ENCODE results near the gene KRT85.

The KRT85 gene

DNA sequence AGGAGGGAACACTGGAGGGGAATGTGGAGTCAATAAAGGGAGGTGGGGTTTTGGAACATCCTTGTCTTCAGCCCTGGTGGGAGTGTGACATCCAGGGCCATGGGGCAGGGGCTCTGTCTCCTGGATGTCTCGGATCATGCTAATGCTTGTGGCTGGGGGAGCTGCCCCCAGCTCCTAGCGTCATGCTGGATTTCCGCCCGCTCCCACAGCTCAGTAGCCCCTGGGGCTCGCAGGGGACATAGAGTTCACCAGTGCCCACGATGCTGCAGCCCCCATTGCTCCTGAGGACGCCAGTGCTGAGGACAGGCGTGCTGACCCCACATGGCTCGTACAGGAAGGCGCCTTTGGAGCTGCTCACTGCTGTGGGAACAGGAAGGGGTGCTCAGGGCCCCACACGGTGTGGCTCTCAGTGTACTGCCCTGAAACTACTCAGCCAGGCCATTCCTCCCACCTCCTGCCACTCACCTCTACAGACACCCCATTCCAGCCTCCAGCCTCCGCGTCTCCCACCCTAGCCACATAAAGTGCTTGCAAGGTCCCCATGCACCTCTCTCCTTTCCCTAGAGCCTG is 27.6 kb upstream of the KRT85 start:
- FAIRE-seq, result no peak

DNA sequence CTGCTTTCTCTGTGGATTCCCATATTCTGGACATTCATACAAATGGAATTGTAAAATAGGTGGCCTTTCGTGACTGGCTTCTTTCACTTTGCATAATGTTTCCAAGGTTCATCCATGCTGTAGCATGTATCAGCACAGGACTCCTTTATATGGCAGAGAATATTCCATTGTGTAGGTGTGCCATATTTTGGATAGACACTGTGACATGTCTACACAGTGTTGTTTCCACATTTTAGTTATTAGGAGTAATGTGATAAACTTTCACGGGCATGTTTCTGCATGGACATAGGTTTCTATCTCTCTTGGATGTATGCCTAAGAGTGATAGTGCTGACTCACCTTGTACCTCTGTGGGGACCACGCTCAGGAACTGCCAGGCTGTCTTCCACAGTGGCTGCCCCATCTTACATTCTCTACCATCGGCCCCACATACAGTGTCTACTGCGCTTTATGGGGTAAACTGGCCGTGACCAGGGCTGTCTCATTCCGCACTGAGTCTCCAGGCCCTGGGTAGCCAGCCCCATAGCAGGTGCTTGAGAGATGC is 25.3 kb upstream of the KRT85 start:
- FAIRE-seq, result no peak

DNA sequence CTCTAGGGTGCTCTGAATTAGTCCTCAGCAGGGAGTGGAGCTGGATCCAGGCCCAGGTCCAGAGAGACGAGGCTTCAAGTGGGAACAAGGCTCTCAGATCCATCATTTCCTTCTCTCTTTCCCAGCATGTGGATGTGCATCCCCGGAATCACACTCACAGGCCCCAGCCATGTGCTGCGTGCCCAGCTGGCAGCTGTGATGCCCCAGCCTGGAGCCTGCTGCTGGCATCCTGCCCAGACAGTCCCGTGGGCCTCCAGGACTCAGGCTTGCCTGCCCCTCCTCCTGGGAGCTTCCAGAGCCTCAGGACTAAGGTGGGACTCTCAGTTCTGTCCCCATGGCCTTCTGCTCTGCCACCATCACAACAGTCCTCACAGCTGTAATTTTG is 24.3 kb upstream of the KRT85 start:
- FAIRE-seq, result no peak

DNA sequence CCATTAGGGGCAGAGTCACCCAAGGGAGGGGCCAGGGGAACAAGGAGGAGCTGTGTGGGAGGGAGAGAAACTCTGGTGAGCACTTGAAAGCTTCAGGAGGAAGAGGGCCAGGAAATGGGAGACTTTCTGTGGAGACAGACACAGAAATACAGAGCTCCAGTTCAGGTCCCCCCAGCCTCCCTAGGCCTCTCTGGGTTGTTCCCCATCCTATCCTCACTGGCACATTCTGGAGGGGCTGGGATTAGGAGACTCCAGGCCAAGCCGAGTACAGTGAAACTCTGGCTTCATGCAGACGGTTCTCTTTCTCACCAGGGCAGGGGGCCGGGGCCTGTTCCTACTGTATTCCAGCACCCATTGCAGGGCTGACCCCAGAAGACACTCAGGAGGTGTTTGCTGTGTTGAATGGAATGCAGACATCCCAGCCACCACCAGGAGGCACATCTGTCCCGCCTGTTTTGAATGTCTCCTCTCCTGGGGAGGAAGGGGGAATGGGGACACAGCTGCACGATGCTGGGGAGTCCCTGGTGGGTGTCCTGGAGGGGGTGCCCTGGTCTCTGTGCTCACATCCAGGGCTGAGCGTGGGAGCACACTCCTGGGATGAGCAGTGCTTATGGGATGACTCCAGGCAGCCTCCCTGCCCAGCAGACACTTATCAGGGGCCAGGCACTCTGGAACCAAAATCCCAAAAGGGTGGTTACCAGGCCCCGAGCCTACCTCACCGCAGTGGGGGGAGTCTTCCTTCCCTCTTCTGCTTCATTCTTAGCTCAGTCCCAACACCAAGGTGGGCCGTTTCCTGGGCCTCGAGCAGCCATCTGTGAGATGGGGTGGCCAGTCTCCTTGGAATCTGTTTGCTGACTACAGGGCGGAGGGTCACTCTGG is 23.7 kb upstream of the KRT85 start:
- FAIRE-seq, result no peak

DNA sequence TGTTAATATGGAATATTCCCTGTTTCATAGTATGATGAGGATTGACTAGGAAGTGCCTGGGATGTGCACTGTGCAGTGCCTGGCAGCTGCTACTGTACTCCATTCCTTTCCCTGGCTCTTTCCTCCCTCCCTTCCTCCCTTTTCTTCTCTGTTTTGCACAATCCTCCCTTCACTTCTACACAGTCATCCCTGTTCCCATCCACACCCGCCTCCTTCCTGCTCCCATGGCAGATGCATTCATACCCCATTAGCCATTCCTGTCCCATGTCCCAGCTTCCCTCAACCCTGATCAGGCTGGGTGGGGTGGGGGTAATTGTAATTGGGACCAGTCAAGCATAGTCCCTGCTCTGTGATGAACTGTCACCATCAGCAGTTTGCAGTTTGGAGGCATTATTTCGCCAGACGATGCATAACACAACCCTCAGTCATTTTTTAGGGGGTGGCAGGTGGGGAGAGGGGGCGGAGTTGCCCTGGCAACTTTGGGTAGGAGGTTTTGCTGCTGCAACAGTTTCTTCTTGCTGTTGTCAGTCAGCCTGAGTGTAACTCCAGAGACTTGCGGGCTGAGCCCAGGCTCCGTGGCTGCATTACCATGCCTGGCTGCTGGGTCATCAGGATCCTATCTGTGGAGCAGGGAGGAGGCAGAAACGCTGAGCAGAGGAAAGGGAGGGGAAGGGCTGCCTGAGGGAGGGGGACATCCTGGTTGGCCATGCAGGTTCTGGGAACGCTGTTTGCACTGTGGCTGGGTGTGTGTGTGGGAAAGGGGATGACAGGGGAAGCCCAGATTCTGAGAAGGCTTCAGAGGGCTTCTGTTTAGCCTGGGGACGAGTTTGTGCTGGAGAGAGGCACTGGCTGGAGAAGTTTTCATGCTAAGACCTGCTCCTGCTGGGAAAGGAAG is 22.3 kb upstream of the KRT85 start:
- FAIRE-seq, result no peak

DNA sequence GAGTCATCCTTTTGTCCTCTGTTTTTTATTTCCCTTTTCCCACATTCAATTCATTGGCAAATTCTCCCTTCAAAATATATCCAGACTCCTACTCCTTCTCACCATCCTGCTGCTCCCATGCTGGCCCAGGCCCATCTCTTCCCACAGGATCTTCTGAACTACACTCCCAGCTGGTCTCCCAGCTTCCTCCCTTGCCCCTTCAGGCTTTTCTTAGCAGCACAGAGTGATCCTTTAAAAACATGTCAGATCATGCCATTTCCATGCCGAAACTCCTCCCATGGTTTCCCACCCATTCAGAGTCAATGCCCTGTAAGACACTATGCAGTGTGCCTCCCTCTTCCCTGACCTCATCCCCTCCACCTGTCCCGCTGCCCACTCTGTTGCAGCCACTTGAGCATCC is 20.6 kb upstream of the KRT85 start:
- no peak for FAIRE-seq

DNA sequence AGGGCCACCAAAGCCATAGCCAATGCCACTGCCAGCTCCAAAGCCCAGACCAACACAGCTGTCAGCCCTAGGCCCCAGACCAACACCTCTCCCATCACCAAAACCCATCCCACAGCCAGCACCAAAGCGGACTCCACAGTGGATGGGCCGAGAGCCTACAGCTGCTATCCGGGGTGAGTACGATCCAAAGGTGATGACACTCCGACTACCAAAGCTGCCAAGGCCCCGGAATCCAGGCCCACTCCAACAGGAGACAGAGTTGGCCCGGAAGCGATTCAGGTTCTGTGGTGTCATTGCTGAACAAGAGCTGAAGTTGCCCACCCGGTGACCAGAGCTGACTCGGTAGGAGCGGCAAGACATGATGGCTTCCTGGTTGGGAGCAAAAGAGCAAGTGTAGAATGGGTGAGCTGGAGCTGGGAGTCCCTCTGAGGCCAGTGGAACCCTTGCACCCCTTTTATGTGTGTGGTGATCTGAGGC is 18.0 kb upstream of the KRT85 start, which contains the start of gene KRT84:
KRT84 (minus strand) TSS at position 427 of the 477 bp plus-strand sequence; CDS start at position 360, 67 bp downstream.
- no peak for FAIRE-seq

DNA sequence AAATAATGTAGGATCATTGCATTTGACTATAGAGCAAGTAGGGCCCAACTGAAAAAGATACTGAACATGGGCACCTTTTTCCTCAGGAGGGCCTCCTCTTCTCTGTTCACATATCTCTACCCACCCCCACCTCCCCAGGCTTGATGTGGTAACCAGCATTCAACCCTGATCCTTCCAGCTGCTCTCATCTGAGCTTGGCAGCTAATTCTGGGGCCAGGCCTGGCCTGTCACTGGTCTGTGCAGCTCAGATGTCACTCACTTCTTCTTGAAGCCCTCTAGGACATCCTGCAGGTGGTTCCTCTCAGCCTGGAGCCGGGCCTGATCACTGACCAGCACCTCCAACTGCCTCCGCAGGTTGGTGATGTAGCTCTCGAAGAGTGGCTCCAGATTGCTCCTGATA is 16.1 kb upstream of the KRT85 start:
- FAIRE-seq, result no peak

DNA sequence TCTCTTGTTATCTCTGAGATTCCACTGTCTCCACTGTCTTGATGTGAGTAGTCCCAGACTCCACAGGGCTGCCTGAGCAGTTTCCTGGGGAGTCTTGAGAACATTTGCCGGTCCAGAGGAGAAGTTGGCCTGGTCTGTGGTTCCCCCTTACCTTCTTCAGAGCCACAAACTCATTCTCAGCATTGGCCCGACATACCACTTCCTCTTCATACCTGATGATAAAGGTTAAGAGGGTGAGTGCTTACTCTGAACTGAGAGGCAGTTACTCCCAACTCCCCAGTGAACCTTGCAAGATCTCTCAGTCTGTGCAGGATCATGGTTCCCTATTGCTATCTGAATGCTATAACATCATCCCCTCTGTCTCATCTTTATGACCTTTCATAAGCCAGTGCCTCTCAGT is 15.6 kb upstream of the KRT85 start:
- no peak for FAIRE-seq

DNA sequence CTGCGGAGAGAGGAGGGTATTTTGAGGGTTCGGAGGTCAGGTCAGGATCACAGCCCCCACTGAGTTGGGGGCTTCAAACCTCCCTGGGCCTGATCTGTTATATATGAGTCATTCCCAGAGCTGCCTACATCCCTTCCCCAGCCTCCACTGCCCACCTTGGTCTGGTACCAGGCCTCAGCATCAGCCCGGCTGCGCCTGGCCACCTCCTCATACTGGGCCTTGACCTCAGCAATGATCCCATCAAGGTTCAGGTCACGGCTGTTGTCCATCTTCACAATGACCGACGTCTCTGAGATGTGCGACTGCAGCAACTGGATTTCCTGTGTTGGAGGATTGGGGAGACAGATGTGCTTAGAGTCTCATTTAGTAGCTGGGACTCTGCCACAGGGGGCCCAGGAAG is 13.9 kb upstream of the KRT85 start:
- FAIRE-seq, result no peak

DNA sequence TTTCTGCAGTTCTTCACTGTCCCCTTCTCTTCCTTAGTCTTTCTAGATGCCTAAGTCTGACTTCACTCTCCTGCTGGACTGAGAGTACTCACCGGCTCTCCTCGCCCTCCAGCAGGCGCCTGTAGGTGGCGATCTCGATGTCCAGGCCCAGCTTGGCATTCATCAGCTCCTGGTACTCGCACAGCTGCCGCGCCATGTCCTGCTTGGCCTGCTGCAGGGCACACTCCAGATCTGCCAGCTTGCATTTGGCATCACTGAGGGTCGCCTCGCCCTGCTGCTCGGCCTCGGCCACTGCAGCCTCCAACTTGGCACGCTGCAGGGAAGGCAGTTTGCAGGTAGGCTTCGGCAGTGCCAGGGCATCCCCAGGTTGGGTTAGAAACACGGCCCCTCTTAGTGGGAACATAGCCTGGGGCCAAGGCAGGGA is 13.0 kb upstream of the KRT85 start:
- FAIRE-seq, result no peak

DNA sequence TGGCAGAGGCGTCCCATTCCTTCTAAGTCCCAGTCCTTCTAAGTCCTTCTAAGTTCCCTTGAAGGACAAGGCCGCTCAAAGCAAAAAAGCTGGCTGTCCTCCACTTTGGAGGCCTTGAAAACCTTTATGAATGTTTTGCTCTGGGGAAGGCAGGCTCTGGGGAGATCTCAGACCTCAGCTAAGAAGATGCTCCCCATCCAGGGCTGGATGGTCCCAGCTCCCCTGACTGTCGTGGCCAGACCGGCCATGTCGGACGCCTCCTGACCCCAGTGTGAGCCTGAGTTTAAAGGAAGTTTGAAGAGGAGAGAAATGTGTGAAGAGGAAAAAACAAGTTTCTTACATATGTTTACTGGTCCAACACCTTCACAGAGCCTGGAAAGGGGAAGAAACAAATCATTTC is 12.3 kb upstream of the KRT85 start:
- FAIRE-seq, result no peak

DNA sequence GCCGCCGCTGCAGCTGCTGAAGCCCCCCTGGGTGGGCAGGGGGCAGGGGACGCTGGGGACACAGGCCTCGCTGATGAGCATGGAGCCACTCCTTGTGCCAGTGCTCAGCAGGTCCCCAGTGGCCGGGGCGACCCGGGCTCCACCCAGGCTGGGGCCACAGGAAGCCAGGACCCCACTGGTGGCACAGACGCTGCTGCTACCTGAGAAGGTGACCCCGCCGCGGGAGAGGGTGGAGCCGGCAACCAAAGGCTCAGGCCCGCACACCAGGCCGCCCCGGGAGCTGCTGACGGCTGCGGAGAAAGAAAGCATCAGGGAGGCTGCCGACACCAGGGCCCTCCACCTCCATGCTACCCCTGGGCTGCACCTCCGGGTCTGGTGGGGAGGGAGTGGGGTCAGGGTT is 10.8 kb upstream of the KRT85 start:
- FAIRE-seq, result no peak

DNA sequence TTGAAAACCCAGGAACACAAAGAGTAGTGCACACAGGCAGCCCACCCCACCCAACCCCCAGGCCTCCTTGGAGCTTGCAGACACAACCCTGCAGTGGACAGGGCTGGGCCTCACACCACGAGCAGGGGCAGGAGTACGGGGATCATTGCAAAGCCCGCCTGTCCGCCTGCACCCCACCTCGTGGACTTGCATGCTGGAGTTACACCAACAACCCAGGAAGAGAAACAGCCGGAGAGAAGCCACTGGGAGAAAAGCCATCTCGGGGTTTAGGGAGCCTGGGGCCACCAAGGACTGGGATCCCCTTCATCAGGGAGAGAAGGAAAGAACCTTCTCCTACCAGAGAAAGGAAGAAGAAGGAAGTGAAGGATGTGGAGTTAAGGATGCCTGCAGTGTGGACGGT is 10.0 kb upstream of the KRT85 start:
- no peak for FAIRE-seq

DNA sequence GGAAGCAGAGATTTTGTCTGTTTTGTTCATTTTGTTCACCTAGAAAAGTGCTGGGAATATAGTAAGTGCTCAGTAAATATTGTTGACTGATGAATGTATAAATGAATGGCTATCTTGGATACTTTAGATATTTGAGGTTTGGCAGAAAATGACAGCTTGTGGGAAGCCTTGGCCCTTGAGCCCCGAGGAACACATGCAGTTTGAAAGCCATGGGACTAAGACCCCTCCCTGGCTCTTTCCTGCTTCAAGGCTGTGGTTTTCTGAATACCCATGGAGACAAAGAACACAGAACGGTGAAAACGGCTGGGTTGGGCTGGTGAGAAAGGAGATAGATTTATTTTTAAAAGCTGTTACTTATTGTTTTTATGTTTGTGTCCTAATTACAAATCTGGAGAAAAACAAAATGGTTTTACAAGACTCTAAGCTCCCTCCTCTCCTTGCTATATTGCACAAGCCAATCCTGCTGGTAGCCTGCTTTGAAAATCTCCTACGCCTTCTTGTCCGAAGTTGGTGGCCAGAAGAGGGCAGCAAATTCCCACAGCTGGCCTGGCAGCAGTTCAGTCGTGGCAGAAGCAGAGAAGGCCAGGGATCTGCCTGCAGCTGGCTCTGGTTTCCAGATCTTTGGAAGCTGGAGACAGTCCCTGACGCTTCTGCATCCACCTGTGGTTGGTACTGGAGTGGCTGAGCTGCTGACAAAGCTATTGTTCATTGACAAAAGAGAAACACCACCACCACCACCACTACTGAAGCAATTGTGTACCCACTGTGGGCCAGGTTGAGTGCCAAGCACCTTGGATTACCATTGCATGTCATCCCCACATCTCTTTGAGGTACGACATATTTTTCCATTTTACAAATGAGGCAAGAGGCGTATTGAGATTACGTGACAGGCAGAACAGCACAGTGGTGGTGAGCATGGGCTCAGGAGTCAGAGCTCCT is 5.2 kb upstream of the KRT85 start:
- FAIRE-seq, result no peak

DNA sequence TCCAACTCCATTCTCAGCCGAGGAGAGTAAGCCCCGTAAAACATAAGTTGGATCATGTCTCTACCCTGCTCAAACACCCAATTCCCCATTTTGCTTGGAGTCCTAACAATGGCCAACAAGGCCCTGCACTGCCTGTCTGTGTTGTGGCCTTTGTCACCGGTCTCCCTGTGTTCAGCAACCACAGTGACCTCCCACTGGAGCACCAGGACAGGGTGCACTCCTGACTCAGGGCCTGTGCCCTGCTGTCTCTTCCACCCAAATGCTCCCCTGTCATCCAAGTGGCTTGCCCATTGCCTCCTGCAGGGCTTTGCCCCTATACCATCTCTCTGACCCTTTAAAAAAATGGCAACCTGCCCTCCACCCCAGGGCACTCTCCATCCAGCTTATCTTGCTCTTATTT is 4.4 kb upstream of the KRT85 start:
- FAIRE-seq, result no peak

DNA sequence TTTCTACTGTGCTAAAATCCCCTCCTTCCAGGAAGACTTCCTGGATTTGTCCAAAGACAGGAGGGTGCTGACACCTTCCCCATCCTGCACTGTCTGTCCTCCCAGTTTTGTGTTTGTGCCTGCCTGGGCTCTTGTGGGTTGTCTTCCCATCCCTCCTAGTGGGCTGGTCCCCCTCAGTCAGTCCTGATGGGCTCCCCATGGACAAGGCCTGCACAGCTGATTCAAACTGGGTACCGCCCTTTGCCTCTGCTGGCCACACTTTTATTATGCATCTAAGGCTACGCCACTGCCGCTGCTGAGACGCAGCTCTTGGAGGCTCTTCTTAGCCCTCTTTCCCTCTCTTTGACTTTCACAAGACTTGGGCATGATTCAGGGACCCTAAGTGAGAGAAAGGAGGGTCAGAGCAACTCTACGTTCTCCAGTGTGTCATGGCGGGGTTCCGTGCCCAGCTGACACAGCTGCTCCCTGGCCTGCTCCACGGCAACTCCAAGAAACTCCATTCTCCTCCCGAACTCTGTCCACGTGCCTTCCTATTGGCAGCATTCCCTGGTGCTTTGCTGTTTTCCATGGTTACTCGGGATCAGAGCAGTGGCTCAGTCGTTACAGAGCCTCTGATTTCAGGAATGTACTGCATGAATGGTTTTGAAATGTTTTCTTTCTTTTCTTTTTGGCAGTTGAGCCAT is 3.8 kb upstream of the KRT85 start:
- no peak for FAIRE-seq

DNA sequence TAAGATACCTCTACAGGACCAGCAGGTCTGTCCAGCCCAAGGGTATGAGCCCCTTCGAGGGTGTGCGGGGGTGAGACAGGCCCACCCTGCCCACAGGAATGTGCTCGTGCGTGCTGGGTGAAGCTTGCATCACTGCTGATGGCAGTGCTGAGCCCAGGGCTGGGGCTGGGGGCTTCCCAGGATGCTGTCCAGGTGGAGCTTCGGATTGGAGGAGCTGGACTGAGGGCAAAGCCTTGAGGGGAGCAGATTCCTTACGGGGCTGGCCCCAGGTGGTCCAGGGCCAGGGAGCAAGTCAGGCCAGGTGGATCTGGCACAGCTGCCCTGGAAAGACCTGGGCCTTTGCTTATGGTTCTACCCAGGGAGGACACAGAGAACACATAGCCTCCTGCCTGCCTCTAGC is 2.5 kb upstream of the KRT85 start:
- FAIRE-seq, result no peak

DNA sequence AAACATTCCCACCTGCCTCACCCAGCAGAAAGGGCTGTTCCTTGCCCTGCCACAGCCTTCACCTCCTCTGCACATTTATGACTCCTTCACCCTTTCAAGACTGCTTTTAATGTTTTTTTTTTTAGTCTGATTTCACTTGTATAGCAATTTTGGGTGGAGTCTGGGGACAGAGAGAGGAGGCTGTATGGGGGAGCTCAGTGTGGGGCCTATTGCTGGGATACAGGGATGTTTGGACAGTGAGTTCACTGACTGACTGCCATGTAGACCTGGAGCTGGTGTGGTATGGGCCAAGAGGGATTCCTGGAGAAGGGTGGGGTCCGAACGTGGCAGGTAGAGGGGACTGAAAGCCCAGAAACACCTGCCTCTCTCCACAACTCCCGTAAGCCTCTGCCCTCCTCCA is 1.9 kb upstream of the KRT85 start:
- no peak for FAIRE-seq

DNA sequence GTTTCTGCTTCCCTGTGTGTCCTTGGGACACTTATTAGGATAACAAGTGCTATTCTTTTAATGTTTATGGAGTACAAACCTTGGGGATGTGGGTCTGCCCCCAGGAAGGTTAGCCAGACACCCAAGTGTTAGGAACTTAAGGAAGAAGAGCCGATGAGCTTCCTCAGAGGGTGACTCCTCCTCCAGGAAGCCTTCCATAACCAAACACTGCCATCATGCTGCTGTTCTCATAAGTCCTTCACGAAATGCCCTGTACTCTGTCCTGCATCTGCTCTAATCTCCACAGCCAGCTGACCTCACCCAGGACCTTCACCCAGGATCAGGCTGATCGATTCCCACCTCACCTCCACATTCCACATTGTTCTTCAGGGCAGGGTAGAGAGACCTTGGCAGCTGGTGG is 1.2 kb upstream of the KRT85 start:
- FAIRE-seq, result no peak

DNA sequence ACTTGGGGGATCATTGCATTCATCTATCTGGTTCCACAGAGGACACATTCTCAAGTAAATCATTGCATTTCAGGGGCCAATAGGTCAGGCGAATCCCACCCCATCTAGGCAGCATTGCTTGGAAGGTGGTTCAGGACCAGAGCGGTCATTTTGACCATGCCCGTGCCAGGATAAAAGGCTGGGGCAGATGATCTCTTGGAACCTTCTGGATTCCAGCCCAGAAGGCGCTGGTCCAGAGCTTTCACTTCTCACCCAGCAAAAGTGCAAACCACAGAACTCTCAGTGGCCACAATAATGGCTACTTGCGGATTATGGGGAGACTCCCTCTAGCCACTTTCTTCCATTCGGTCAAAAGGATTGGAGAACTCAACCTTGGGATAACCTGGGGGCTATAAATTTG is 595 bp upstream of the KRT85 start:
- no peak for FAIRE-seq
